ENCODE data around the gene ANG. TPM values are rescaled to one million over a fixed set of nuclear protein-coding genes. Genes with fewer than 3 reads are reported as not detected.
A peak's percentile ranks its signal among the peaks of the same experiment; 100 is the strongest.

The ANG gene
- total RNA-seq, 4 donors from 2014 or later: 13.7 to 30.6 (median 19.8) TPM

DNA sequence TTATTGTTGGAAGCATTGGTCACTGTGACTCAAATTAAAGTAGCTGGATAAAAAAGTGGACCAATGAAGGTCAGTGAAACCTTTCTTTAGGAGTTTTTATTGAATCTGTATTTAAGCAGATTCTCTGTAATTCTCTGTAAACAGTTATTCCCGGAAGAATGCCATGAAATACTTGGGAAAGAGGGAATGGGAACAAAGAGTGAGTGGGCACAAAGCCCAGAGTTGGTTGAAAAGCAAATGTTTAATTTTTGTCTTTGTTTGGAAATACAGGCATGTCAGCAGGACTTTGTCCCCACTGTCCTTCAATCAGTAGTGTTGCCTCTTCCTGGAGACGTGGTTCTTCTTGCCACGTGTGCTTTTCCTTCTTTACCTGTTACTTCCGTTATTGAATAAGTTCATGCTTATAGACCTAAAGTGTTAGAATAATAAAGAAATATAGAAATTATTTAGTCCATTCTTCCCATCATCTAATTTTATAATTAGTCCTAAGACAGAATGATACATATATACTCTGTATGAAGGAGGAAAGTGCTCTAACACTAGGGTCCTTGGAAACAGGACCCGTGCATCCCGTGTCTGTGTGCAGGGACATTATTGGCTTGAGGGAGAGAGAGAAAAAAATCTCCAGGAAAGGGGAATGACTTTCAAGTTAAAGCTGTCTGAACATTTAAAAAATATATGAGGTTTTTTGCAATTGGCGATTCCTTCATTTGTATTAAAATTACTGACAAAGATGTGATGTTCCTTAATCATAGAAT is 2.0 kb upstream of the ANG start:
- DNase-seq (ENCODE audit: extremely low spot score): no peak
- intact Hi-C loops (cut with DNase I): loop anchor here (10.0 kb wide), 1 partner anchor 698 kb away; the partner anchor contains the start of gene SUPT16H
- 82% methylated on average over 7 of the region's 7 CpGs for WGBS
- Histone ChIP-seq H3K9me3 (no peaks in the 10 kb centered on the region), H3K4me1 (peaks cover 16 to 58% (median 51%) of the 10 kb centered on the region in 4 donors), H3K36me3 (peaks cover 0 to 7% (median 0%) of the 10 kb centered on the region in 4 donors), H3K27me3 (no peaks in the 10 kb centered on the region), H3K27ac (replicated peaks in 1 of 4) (peak overlapping the region in 3 of 4 donors; percentile 21 to 100 (median 99)), H3K4me3 (peak overlapping the region; percentile 69 to 94 (median 82))
- no peak for TF ChIP-seq EP300 (IDR thresholded peaks at IDR 0.05)
- TF ChIP-seq POLR2AphosphoS5 (IDR thresholded peaks at IDR 0.05): no peak
- TF ChIP-seq, protein P1, sequence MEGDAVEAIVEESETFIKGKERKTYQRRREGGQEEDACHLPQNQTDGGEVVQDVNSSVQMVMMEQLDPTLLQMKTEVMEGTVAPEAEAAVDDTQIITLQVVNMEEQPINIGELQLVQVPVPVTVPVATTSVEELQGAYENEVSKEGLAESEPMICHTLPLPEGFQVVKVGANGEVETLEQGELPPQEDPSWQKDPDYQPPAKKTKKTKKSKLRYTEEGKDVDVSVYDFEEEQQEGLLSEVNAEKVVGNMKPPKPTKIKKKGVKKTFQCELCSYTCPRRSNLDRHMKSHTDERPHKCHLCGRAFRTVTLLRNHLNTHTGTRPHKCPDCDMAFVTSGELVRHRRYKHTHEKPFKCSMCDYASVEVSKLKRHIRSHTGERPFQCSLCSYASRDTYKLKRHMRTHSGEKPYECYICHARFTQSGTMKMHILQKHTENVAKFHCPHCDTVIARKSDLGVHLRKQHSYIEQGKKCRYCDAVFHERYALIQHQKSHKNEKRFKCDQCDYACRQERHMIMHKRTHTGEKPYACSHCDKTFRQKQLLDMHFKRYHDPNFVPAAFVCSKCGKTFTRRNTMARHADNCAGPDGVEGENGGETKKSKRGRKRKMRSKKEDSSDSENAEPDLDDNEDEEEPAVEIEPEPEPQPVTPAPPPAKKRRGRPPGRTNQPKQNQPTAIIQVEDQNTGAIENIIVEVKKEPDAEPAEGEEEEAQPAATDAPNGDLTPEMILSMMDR (IDR thresholded peaks at IDR 0.05): no peak
- TF ChIP-seq POLR2A (IDR thresholded peaks at IDR 0.05; ENCODE audit: low read depth): no peak

DNA sequence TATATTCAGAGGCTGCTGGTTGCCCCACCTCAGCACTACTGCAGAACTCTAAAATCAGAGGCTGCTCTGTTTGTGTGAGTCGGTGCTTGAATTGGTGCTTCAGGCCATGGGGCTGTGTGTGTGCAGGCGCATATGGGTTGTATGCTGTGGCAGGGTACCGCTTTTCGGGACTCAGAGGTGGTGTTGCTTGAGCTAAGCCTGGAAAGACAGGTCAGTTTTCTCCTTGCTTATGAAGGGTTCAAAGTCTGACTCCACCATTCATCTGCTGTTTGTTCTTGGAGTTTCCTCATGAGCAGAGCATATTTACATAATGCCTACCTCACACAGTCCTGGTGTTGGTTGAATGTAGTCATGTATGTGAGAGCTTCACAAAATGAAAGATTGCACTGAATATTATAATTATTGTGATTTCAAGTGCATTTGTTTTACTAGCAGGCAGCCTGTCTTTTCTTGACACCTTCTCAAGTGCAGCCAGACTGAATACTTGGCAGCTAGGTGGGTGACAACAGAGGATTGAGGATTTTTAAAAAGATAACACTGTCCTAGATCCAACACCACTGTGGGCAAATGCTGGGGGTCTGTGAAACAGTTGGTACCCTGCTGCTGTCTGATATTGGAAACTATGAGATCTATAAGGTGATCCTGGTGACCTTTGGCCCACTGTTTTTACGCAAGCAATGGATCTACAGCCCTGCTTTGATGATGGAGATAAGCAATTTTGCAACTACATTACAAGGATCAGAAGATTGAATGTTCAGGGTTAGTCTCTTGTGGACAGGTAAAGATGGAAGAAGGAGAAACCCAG is 1.0 kb upstream of the ANG start:
- H3K36me3 ChIP-seq: peaks cover 0 to 7% (median 0%) of the 10 kb centered on the region in 4 donors
- no peak overlapping the region for H3K27ac ChIP-seq (replicated peaks in 1 of 4)
- TF ChIP-seq, protein P1 (IDR thresholded peaks at IDR 0.05): no peak
- TF ChIP-seq POLR2A (IDR thresholded peaks at IDR 0.05; ENCODE audit: low read depth) (no peak), EP300 (IDR thresholded peaks at IDR 0.05) (no peak), POLR2AphosphoS5 (IDR thresholded peaks at IDR 0.05) (no peak)
- no peaks in the 10 kb centered on the region for H3K27me3 ChIP-seq
- 82% methylated on average over 5 of the region's 5 CpGs for WGBS
- peaks cover 16 to 52% (median 49%) of the 10 kb centered on the region in 4 donors for H3K4me1 ChIP-seq
- no peak overlapping the region for H3K4me3 ChIP-seq
- no peak for DNase-seq (ENCODE audit: extremely low spot score)
- intact Hi-C loops (cut with DNase I): loop anchor here (10.0 kb wide), 1 partner anchor 697 kb away; the partner anchor contains the start of gene SUPT16H
- H3K9me3 ChIP-seq: no peaks in the 10 kb centered on the region

DNA sequence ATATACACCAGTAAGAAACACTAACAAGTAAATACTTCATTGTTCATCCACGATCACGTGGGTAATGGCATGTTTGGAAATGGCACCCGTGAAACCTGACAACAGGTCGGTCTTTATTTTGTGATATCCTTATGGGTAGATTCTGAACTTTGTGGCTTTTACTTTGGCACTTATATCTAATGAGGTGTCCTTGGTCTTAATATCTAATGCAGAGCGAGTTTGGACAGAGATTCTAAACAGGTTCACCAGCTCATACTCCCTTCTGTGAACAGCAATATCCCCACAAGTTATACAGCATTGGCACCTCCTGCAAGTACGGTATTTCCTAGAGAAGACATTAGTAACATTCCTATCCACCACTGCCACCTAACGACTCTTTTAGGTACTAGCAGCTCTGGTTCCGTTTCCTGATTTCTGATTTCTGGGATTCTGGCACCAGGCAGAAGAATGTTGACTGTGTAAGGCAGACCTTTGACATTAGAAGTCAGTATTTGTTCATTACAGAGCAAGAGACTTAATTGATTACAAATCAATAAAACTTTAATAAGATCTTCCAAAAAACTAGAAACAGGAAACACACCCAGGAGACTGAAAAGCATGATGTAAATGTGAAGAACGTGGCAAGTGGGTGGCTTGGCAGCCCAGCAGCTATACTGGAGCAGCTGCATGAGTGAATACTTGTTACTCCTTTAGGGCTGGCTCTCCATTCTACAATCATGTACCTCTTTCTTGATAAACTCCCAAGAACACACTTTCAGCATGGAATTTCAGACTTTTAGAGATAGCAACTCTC is 2.5 kb downstream of the ANG start:
- Histone ChIP-seq H3K27ac (replicated peaks in 1 of 4) (no peak overlapping the region), H3K27me3 (no peaks in the 10 kb centered on the region), H3K9me3 (no peaks in the 10 kb centered on the region), H3K36me3 (peaks cover 5 to 29% (median 10%) of the 10 kb centered on the region in 4 donors), H3K4me1 (peaks cover 16 to 40% (median 35%) of the 10 kb centered on the region in 4 donors), H3K4me3 (no peak overlapping the region)
- intact Hi-C loops (cut with DNase I): loop anchor here (1.0 kb wide), 1 partner anchor 160 kb away; no protein-coding TSS in a partner anchor
- DNase-seq (ENCODE audit: extremely low spot score): no peak
- TF ChIP-seq POLR2AphosphoS5 (IDR thresholded peaks at IDR 0.05) (no peak), POLR2A (IDR thresholded peaks at IDR 0.05; ENCODE audit: low read depth) (no peak), EP300 (IDR thresholded peaks at IDR 0.05) (no peak)
- TF ChIP-seq, protein P1 (IDR thresholded peaks at IDR 0.05): peak; percentile 83 to 95 (median 88)
- WGBS: 30% methylated on average over 9 of the region's 9 CpGs

DNA sequence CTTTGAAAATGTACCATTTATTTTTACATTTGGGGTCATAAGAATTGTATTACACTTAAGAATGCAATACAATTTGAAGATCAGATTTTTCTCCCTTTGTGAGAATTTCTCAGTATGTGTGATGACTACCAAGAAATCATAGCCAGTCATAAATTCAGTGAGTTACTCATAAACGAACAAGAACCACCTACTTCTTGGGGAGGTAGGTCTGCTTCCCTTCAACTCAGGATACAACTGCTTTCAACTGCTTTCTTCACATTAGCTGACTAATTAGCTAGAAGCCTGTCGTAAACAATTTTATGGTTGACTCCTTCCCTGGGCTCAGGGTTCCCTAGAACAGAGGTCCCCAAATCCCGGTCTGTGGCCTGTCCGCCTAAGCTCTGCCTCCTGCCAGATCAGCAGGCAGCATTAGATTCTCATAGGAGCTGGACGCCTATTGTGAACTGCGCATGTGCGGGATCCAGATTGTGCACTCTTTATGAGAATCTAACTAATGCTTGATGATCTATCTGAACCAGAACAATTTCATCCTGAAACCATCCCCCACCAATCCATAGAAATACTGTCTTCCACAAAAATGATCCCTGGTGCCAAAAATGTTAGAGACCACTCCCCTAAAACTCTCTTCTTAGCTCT is 3.7 kb downstream of the ANG start:
- 93% methylated on average over 7 of the region's 7 CpGs for WGBS
- Histone ChIP-seq H3K36me3 (peaks cover 5 to 31% (median 10%) of the 10 kb centered on the region in 4 donors), H3K4me3 (no peak overlapping the region), H3K27me3 (no peaks in the 10 kb centered on the region), H3K4me1 (peaks cover 10 to 29% (median 23%) of the 10 kb centered on the region in 4 donors), H3K27ac (replicated peaks in 1 of 4) (no peak overlapping the region), H3K9me3 (no peaks in the 10 kb centered on the region)
- DNase-seq (ENCODE audit: extremely low spot score): no peak
- TF ChIP-seq EP300 (IDR thresholded peaks at IDR 0.05): no peak
- TF ChIP-seq, protein P1 (IDR thresholded peaks at IDR 0.05): no peak
- TF ChIP-seq POLR2AphosphoS5 (IDR thresholded peaks at IDR 0.05): no peak
- no peak for TF ChIP-seq POLR2A (IDR thresholded peaks at IDR 0.05; ENCODE audit: low read depth)
- intact Hi-C loops (cut with DNase I): no loop called here
